GM18868 (cell line): Measurements from ENCODE around the gene MED13L.
A peak's percentile ranks its signal among the peaks of the same experiment; 100 is the strongest.

Source experiments
- ATAC-seq: cut with Tn5 transposase; IDR thresholded peaks from one replicate; pipeline ENCODE4 v1.9.1; 2021; ENCODE audit warnings: mild to moderate bottlenecking, moderate library complexity; ENCODE audit not compliant: unreplicated experiment

Gene MED13L

GRCh38 chr12:116280595-116281290 lies 3.2 kb upstream of the MED13L start:
- ATAC-seq: no peak

GRCh38 chr12:116278667-116279066 lies 1.2 kb upstream of the MED13L start:
- no peak for ATAC-seq

- no peak for ATAC-seq
Observed at GRCh38 chr12:116278279-116278626, 760 bp upstream of the MED13L start.

DNA sequence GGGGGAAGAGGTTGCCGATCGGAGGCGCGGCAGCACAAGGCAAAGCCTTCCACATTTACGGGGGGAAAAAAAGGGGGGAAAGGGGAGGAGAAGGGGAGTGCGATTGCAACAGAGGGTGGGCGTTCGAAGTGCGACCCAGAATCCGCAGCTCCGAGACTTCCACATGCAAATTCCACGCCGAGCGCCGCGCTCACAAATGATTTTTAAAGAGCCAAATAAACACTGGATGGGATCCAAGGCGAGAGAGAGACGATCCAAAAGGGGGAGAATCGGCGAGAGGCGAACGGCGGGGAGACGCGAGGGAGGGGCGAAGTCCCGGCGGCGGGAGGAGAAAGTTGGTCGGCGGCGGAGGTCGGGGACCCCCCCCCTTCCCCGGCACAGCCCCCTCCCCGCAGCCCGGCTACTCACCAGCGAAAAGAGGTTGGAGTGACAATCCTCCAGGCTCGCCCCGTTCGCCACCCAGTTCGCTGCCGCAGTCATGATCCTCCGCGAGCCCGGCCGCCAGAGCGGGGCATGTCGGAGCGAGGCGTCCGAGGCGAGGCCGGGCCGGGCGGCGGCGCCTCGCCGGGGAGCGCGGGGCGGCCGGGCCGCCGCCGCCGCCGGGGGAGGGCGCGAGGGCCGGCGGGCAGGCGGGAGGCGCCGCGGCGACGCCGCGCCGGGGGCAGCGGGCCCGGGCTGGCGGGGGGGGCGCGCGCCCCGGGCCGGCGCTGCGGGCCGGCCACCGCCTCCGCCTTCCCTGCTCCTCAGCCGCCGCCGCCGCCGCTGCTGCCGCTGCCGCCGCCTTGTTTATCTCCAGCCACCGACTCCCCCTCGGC lies 634 bp downstream of the MED13L start:
- peak; percentile 34 for ATAC-seq

DNA sequence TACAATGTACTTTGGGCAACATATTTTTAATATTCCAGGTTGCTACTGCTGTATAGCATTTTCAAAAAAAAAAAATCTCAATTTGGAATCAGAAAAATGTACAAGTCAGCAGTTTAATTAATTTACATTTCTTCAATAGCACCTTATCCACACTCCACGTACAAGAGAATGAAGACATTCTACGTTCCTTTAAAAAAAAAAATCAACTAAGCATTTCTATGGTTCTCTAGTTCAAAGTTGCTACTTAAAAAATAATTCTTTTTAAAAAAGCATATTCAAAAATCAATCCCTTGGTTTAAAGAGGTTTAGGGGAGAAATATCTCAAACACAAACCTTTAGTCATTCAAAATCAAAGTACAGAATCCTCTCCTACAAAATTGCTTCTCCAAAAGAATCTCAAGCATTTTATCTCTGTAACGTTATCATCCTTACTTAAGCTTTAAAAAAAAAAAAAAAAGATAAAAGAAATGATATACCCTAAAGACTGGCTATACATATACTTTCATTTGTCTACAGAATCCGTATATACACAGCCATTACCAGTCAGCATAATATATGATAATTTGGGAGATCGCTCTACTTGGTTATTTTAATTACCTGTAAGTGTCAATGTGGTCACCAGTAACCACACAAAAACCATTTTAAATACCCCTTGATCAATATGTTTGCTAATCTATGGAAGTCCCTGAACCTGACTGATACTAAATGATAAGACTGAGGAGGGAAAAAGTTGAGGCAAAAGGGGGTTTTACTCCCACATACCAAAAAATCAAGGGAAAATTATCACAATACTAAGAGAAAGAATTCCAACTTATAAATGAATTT lies 2.7 kb downstream of the MED13L start:
- no peak for ATAC-seq

DNA sequence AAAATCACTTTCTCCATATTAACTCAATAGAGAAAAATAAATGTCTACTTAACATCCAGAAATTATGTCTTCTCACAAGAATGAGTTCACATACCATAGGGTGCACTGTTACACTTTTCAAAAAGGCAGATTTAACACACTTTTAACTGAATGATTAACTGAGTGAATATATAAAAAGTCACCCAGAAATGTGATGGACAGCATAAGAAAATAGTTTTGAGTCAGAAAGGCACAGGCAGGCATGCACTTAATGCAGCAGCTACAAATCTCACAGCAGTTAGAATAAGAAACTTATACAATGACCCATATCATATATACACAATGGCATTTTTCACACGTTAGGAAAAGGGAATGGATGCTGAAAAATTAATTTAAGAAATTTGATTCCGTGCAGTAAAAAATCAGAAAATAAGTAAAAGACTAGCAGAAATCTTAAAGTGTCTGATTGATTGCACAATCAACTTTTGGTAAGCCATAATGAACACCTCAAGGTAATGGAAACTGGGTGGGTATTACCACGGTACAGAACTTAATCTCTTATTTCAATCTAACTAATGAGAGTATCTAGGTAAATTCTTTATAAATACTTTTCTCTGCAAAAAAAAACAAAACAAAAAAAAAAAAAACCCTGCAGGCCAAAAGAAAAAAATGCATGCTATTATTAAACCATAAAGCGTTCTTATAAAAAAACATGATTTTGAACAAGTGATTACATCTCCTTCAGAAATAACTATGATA lies 3.5 kb downstream of the MED13L start:
- ATAC-seq: no peak

DNA sequence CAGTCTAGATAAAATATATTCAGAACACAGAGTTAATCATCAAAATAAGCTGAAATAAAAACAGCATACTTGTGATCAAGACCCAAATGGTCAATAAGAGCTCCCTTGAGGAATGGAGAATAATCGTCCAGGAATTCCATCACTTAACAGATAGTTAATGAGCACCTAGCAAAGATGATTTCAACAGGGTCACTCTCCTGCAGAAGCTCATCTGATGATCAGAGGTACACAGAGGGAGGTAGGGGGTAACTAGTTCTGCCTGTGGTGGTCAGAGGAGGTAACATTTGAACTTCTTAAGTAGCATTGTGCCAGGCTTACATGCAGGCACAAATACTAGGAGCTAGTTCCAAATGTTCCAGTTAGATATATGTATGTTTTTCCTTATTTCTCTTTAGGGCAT lies 9.5 kb downstream of the MED13L start:
- ATAC-seq: no peak

- no peak for ATAC-seq
Observed at GRCh38 chr12:116266631-116267349, 10.7 kb downstream of the MED13L start.

DNA sequence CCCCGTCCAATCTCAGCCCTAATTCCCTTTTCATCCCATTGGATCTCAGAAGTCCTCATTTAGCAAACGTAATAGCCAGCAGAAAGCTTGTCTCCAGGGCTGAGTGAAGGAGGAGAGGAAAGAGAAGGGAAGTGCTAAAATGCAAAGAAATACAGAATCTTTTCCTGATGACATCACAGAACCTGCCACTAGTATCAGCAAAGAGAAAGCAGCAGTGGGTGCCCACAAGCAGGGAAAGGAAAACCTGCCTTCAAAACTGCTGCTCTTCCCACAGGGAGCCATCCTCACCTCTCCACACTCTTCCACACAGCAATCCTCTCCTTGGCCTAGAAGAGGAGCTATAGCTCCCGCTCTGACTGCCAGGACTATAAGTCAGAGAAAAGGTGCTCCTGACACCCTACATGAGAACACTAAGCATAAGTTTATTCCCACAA lies 11.3 kb downstream of the MED13L start:
- ATAC-seq: no peak

- ATAC-seq: no peak
Observed at GRCh38 chr12:116265351-116266147, 11.9 kb downstream of the MED13L start.

DNA sequence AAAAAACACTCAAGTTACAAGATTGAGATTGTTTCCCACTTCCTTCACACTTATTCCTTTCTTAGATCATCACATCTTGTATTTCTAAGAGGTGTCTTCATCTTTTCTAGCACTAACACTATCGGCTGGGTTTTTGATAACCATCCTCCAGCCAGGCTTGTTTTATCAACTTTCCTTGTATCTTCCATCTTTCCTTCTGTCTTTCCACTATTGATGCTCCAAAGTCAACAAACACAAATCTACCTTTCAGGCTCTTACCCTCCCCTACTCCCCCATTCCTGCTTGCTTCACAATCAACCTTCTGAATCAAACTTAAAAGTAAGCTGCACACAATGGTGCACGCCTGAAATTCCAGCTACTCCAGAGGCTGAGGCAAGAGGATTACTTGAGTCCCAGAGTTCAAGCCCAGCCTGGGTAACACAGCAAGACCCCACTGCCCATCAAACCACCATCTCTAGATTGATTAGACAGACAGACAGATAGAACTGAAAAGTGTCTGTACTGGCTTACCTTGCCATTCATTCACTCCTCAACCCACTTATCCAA lies 12.9 kb downstream of the MED13L start:
- ATAC-seq: no peak

DNA sequence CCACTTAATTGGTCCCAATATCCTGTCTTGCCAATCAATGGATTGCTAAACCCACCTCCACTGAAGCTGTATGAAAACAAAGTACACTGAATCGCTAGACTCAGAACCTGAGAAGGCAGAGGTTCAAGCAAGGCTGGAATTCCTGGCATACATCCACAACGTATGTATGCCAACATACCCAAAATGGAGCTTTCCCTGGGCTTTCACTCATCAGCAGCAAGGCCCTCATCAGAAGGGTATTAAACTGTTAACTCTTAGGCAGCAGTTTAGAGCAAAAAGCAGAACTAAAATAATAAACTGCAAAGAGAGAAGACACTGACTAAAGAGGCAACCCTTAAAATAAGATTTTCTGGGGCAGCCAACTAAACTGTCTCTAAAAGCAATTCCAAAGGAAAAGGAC lies 13.6 kb downstream of the MED13L start:
- no peak for ATAC-seq

DNA sequence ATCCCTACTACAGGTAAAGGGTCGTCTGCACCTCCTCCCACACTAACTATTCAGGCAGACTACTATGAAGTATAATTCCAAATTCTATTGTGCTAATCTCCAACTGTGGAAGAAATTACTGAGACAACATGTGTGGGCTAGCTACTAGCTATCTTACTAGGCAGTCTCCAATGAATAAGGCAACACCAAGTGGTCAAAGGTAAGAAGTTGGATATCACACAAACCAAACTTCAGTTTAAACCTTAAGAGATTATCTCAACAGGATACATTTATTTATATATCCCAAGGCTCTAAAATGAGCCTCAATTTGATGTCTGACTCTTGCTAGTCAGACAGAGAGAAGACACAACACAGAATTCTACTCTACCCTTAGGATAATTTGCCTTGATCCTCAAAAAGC lies 14.1 kb downstream of the MED13L start:
- ATAC-seq: no peak

DNA sequence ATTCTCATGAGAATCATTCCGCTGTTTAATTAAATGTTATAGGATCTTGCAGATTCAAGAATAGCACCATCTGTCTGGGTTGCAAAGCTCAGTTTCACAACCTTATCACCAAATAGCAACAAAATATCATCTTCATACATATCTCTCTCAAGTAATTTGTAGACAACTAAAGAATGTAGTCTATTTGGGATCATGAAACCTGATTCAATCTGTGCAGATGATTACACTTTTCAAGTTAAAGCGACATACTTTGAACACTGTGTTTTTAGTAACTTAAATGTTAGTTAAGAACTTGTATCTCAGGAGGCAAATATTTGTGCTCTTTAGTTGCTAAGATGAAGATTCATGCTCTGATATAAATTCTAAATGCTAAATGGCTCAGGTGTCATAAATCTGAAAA lies 14.8 kb downstream of the MED13L start:
- ATAC-seq: no peak

- ATAC-seq: no peak
Observed at GRCh38 chr12:116261525-116262100, 15.9 kb downstream of the MED13L start.

GRCh38 chr12:116259800-116260577 lies 17.5 kb downstream of the MED13L start:
- no peak for ATAC-seq

DNA sequence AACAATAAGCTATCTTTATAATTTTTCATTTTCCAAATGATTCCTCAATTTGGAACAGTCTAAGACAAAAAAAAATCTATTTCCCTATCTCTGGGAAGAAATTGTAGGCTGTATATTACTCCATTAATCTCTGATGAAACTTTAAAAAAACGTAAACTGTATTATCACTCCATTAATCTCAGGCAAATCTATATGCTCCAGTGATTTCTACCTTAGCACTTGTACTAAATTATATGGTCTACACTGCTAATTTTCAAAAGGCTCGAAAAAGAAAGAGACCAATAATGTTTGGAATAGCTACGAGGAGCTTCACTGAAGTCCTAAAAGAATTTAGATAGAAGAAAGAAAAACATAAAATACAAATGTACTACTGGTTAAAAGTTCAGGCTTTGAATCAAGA lies 19.7 kb downstream of the MED13L start:
- ATAC-seq: no peak

DNA sequence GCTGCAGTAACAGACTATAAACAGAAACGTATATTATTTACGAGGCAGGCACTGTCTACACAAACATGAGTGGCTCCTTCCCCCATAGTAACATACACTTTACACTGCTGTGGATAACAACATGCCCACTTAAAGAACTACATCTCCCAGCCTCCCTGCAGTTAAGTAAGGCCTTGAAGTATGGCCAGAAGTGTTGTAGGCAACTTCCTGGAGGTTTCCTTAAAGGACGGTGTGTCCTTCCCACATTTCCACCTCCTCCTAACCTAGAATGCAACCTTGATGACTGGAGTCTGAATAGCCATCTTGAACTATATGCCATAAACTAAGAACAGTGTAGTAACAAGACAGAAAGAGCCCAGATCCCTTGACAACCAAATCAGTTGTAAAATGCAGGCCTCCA lies 20.3 kb downstream of the MED13L start:
- no peak for ATAC-seq
